ENCODE measurements around the gene C1orf185.
"Not testable (repeated sequence)": the region's sequence is repeated elsewhere in the genome, so short reads cannot be mapped to it uniquely, and the experiment has no call there.

The C1orf185 gene

DNA sequence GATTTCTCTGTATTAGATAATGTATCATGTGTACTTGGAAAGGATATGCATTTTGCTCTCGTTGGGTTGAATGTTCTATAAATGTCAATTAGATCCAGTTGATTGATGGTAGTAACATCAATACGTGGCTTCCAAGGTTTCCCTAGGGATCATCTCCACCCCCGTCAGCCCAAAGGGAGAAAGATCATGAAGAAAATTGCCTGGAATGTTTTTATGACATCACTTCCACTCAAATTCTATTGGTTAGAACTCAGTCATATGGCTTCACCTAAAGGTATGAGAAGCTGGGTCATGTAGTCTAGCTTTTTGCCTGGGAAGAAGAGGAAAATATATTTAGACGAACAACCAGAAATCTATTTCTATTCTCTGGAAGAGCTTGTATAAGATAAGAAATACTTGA is at the start of gene C1orf185:
Gene C1orf185 (plus strand): TSS at position 253 of the 400 bp plus-strand sequence. CDS start 6 bp downstream, at position 259.
- no peak for DNase-seq

GRCh38 chr1:51058858-51059257 is 43.2 kb upstream of the C1orf185 start:
- DNase-seq, result peak in 1 of 2 experiments; percentile 43

DNA sequence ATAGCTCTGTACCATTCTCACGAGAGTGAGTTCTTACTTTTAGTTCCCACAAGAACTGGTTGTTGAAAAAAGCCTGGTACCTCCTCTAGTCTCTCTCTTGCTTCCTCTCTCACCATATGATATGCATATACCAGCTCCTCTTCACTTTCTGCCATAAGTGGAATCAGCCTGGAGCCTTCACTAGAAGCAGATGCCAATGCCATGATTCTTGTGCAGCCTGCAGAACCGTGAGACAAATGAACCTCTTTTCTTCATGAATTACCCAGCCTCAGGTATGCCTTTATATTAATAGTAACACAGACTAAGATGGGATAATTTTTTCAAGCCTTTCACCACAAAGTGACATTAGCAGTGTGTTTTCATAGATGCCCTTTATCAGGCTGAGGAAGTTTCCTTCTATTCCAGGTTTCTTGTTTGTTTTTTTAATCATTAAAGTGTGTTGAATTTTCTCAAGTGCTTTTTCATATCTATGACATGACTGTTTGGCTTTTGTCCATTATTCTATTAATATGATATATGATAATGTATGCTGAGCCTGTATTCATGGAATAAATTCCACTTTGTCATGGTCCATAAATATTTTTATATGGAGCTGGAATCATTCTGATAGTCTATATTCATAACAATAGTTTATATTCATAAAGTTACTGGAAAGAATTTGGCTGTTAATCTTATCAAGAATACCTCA is 40.7 kb upstream of the C1orf185 start:
- no peak for DNase-seq

DNA sequence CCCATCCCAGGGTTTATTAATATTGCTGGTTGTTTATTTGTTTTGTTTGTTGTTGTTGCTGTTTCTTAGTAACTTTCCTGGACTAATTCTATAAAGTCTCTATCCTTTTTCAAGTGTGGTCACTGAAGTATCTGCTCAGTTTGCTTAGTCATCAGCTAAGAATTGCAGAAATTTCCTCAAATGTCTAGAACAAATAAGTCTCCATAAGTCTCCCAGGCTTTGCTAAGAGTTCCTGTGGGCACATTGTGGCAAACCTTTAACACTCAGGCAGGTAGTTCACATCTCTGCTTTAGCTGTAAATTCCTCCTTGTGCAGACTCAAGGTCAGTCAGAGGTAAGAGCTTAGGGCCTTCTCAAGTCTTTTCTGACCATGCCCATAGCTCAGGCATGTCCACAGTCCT is 38.9 kb upstream of the C1orf185 start:
- DNase-seq, result no peak

- no peak for DNase-seq
These were observed 32.0 kb upstream of the C1orf185 start for GRCh38 chr1:51070011-51070410.

- DNase-seq, result no peak
These were observed 31.4 kb upstream of the C1orf185 start for GRCh38 chr1:51070640-51071039.

DNA sequence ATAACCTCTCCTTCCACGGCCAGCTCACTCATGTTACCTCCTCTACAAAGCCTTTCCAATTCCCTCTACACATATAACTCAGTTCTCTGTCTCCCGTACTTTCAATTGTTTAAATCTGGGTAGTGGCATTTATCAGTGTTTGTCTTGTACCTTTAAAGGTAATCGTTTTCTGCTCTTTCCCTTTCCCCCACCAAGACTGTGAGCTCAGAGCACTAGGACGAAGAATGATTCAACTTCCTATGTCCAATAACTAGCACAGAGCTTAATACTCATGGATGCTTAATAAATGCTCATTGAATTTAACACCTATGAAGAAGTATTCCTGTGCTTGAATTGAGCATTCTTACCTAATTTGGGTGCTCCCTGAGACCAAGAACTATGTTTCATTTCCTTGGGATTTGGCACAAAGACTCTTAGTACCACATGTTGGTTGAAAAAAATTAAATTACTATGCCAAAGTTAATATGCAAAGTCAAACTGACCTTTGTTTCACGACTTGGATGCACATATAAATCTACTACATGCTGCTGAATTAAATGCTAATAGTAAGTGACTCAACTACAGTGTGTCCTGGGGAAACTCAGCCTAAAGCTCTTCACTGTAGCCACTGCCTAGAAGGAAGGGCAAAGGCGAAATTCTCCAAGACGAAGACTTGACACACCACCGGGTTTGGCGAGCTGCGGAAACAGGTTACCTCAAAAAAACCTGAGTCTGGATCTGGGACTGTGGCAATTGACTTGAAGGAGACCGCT is 30.6 kb upstream of the C1orf185 start:
- DNase-seq, result no peak

DNA sequence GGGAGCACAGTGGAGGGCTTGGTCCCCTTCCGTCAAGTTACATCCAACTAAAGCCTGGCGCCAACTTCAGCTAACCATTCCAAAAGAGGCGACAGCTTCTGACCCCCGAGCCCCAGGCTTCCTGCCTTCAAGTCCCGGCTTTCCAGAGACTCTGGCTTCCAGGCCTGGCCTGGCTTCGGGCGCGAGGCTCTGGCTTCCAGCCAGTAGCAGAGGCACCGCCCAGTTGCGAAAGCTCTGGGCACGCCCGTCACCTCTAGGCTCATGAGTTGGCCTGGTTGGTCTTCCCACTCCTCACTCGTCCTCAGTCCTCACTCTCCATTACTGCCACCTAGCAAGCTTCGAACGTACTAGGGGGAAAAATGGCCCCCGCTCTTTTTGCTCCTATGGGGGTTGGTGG is 30.0 kb upstream of the C1orf185 start:
- DNase-seq, result no peak

- DNase-seq, result no peak
These were observed 29.4 kb upstream of the C1orf185 start for GRCh38 chr1:51072651-51073050.

GRCh38 chr1:51073456-51073855 is 28.6 kb upstream of the C1orf185 start:
- DNase-seq, result no peak

DNA sequence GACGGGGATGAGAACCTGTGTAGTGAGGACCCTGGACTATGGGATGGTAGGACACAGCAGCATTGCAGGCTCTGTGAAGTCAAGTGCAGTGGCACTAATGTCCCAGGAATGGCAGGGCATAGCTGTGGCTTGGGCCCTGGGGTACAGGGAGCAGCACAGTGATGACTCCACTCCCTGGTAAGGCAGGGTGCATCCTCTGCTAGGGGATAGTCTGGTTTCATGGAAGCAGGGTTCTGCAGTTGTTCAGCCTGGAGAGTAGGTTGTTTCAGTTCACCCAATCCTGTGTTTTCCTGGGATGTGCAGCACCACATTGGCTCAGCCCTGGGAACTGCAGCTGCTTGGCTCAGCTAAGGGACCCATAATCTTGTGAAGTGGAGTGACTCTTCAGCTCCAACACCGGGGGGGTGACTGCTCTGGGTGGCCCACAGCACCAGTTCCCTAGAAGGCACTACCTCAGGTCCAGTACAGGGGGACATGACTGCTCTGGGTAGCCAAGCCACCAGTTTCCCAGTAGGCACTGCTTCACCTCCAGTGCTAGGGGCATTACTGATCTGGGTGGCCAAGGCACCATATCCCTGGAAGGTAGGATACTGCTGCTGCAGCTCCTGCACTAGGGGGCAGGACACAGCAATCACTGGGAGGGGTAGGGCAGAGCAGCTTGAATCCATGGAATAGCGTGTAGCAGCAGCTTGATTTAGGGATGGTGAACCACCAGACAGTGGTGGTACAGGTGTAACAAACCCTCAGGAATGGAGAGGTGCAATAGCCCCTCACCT is 15.3 kb upstream of the C1orf185 start:
- no peak for DNase-seq

GRCh38 chr1:51088474-51088873 is 13.6 kb upstream of the C1orf185 start:
- DNase-seq, result no peak

GRCh38 chr1:51093581-51093980 is 8.4 kb upstream of the C1orf185 start:
- no peak for DNase-seq

- no peak for DNase-seq
These were observed 4.9 kb upstream of the C1orf185 start for GRCh38 chr1:51097171-51097570.

- DNase-seq, result no peak
These were observed 1.7 kb upstream of the C1orf185 start for GRCh38 chr1:51100264-51100880.

GRCh38 chr1:51114137-51114536 is 12.1 kb downstream of the C1orf185 start:
- DNase-seq, result no peak

DNA sequence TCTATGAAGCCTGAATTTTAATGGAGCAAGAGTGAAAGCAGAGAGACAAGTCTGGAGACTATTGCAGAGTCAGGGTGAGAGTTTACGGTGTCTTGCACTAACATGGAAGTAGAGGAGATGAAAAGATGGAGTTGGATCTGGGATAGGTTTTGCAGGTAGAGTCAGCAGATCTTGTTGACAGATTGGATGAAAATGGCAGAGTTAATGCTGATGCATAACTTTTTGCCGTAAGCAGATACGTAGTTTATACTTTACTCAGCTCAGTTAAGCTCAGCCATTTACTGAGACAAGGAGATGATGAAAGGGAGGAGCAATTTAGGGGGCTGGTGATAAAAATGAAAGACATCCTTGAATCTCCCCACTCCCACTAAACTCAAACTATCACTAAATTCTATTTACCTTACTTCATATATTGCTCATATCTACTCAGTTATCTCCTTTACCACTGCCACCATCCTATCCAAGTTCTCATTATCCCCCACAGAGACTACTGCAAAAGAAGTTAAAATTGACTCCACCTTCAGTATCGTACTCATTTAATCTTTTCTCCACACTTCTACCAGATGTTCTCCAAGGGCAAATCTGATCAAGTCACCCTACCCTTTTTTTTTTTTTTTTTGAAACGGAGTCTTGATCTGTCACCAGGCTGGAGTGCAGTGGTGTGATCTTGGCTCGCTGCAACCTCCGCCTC is 13.8 kb downstream of the C1orf185 start:
- DNase-seq, result no peak

DNA sequence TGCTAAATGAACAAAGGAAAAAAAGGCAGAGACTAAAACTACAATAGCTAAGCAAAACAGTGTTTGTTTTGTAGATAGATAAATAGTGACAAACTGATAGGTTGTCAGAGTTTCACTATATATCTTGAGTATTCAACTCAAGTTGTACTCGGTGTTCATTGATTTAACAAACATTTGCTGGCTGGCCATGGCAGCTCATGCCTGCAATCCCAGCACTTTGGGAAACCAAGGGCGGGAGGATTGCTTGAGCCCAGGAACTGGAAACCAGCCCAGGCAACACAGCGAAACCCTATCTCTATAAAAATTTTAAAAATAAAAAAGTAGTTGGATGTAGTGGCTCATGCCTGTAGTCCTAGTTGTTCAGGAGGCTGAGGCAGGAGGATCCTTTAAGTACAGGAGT is 17.3 kb downstream of the C1orf185 start:
- DNase-seq, result no peak

DNA sequence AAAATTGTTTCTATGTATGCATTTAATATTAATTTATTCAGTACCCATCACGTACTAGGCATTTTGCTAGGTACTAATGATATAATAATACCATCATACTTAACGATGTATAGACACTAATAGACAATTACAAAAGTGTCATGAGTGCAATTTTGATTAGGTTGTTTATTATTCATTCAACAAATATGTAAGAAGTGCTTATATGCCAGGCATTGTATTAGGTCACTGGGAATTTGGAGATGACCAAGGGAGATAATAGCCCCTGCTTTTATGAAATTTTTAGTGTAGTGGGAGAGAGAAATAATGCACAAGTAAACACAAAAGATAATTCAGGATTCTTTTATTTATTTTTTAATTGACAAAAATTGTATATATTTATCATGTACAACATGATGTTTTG is 18.6 kb downstream of the C1orf185 start:
- no peak for DNase-seq

DNA sequence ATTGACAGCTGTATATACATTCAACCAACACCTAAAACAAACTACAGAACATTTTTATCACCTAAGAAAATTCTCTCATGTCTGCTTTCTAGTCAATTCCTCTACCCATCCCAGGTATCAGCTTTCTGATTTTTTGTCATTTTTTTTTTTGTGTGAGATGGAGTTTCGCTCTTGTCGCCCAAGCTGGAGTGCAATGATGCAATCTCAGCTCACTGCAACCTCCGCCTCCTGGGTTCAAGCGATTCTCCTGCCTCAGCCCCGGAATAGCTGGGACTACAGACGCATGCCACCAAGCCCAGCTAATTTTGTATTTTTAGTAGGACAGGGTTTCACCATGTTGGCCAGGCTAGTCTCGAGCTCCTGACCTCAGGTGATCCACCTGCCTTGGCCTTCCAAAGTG is 25.1 kb downstream of the C1orf185 start:
- DNase-seq, result not testable (repeated sequence)

DNA sequence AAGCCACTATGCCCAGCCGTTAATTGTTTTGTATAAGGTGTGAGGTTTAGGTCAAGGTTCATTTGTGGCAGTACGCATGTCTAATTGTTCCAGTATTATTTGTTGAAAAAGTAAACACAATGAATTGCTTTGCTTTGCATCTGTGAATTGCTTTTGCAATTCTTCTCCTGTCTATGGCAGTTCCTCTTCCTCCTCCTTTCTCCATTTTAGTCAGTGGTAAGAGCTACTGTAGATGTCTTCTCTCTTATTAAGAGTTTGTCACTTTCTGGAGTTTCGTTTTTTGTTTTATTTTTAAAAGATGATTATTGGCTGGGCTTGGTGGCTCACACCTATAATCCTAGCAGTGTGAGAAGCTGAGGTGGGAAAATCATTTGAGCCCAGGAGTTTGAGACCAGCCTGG is 29.2 kb downstream of the C1orf185 start:
- DNase-seq, result no peak

DNA sequence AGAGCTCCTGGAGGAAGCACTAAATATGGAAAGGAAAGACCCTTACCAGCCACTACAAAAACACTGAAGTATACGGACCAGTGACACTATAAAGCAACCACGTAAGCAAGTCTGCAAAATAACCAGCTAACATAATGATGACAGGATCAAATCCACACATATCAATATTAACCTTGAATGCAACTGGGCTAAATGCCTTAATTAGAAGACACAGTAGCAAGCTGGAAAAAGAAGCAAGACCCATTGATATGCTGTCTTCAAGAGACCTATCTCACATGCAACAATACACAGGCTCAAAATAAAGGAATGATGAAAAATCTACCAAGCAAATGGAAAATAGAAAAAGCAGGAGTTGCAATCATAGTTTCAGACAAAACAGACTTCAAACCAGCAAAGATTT is 31.0 kb downstream of the C1orf185 start:
- DNase-seq, result no peak

GRCh38 chr1:51137696-51138095 is 35.7 kb downstream of the C1orf185 start:
- DNase-seq, result not testable (repeated sequence)
